GM23338 (cell line): Measurements from ENCODE around the gene NYAP1. TPM values are rescaled to one million over a fixed set of nuclear protein-coding genes. Genes with fewer than 3 reads are reported as not detected.

ENCODE experiments used
- ATAC-seq: fragments of 200-7000 bp; cut with Tn5 transposase; 3 replicates; pipeline ENCODE4 v1.9.1; 2020
- DNase-seq: peaks from one replicate; pipeline ENCODE4 v3.0.0-alpha.2; 2015; ENCODE audit warnings: low spot score
- H2AFZ ChIP-seq: fragments of 200-600 bp; sonication (generic); 2 replicates; pipeline ENCODE4 v1.8.0; 2016; ENCODE audit warnings: antibody characterized with exemption, mild to moderate bottlenecking, moderate library complexity
- H3F3A ChIP-seq: fragments of 200-600 bp; sonication (generic); replicated peaks from 2 replicates; pipeline ENCODE4 v1.8.0; 2017; ENCODE audit warnings: antibody characterized with exemption, mixed run types, low read depth
- H3K27ac ChIP-seq: fragments of 200-600 bp; sonication (generic); 2 replicates; pipeline ENCODE4 v1.6.1; 2016; ENCODE audit warnings: low read depth
- H3K27me3 ChIP-seq: fragments of 200-600 bp; sonication (generic); 2 replicates; pipeline ENCODE4 v1.8.0; 2016; ENCODE audit warnings: mild to moderate bottlenecking, mixed run types, moderate library complexity; ENCODE audit not compliant: insufficient read depth
- H3K36me3 ChIP-seq: fragments of 200-600 bp; sonication (generic); 2 replicates; pipeline ENCODE4 v1.8.0; 2016; ENCODE audit warnings: mild to moderate bottlenecking; ENCODE audit not compliant: insufficient read depth
- H3K4me1 ChIP-seq: fragments of 200-600 bp; sonication (generic); 2 replicates; pipeline ENCODE4 v1.8.0; 2016; ENCODE audit warnings: mild to moderate bottlenecking, moderate library complexity; ENCODE audit not compliant: insufficient read depth
- H3K4me2 ChIP-seq: fragments of 200-600 bp; sonication (generic); 2 replicates; pipeline ENCODE4 v1.7.1; 2017; ENCODE audit warnings: mixed run types
- H3K4me3 ChIP-seq: fragments of 200-600 bp; sonication (generic); 2 replicates; pipeline ENCODE4 v1.6.1; 2016; ENCODE audit warnings: mixed run types
- H3K79me2 ChIP-seq: fragments of 200-600 bp; sonication (generic); replicated peaks from 2 replicates; pipeline ENCODE4 v1.8.0; 2017; ENCODE audit warnings: mild to moderate bottlenecking; ENCODE audit not compliant: insufficient read depth
- H3K9me2 ChIP-seq: fragments of 200-600 bp; sonication (generic); 2 replicates; pipeline ENCODE4 v1.8.0; 2017; ENCODE audit not compliant: insufficient read depth
- H4K20me1 ChIP-seq: fragments of 200-600 bp; sonication (generic); replicated peaks from 2 replicates; pipeline ENCODE4 v1.8.0; 2017; ENCODE audit warnings: mild to moderate bottlenecking; ENCODE audit not compliant: insufficient read depth
- H3K27ac Mint-ChIP-seq: 2 replicates; pipeline ENCODE4 v1.8.0; 2020; ENCODE audit warnings: inconsistent platforms, mild to moderate bottlenecking, moderate library complexity, mixed read lengths
- H3K27me3 Mint-ChIP-seq: 3 replicates; pipeline ENCODE4 v1.8.0; 2022; ENCODE audit warnings: low read depth, mild to moderate bottlenecking, moderate library complexity, mixed read lengths, inconsistent platforms; ENCODE audit not compliant: insufficient read depth, poor library complexity
- H3K36me3 Mint-ChIP-seq: 3 replicates; pipeline ENCODE4 v1.8.0; 2021; ENCODE audit warnings: low read depth, mild to moderate bottlenecking, inconsistent platforms, moderate library complexity, mixed read lengths
- H3K4me1 Mint-ChIP-seq: 3 replicates; pipeline ENCODE4 v1.8.0; 2020; ENCODE audit warnings: mild to moderate bottlenecking, inconsistent platforms, mixed read lengths
- H3K4me3 Mint-ChIP-seq: 3 replicates; pipeline ENCODE4 v1.8.0; 2021; ENCODE audit warnings: moderate library complexity, mild to moderate bottlenecking, inconsistent platforms, mixed read lengths
- H3K9me3 Mint-ChIP-seq: 3 replicates; pipeline ENCODE4 v1.8.0; 2020; ENCODE audit warnings: moderate library complexity, mild to moderate bottlenecking, inconsistent platforms, mixed read lengths
- CREB1 ChIP-seq: fragments of 250-450 bp; sonication (Bioruptor Pico); IDR thresholded peaks from 2 replicates; pipeline ENCODE4 v1.5.0; 2020; ENCODE audit warnings: low read depth, mild to moderate bottlenecking, moderate library complexity
- ETS1 ChIP-seq: IDR thresholded peaks from 2 replicates; pipeline ENCODE4 v1.6.1; 2016; ENCODE audit warnings: antibody characterized with exemption
- EZH2 ChIP-seq: fragments of 200-600 bp; sonication (generic); IDR thresholded peaks from one replicate; pipeline ENCODE4 v1.8.0; 2017; ENCODE audit warnings: antibody characterized with exemption, mild to moderate bottlenecking, low read depth; ENCODE audit not compliant: unreplicated experiment
- JUNB ChIP-seq: IDR thresholded peaks from one replicate; pipeline ENCODE4 v1.6.1; 2016; ENCODE audit warnings: antibody characterized with exemption; ENCODE audit not compliant: unreplicated experiment
- NANOG ChIP-seq: IDR thresholded peaks from 2 replicates; pipeline ENCODE4 v1.6.1; 2016; ENCODE audit warnings: antibody characterized with exemption, borderline replicate concordance
- POLR2AphosphoS5 ChIP-seq: IDR thresholded peaks from 2 replicates; pipeline ENCODE4 v1.6.1; 2016; ENCODE audit warnings: antibody characterized with exemption, low read depth
- STAT1 ChIP-seq: IDR thresholded peaks from one replicate; pipeline ENCODE4 v1.6.1; 2016; ENCODE audit warnings: antibody characterized with exemption; ENCODE audit not compliant: unreplicated experiment
- ZNF114 ChIP-seq: fragments of 250-450 bp; sonication (Bioruptor Pico); IDR thresholded peaks from 2 replicates; pipeline ENCODE4 v1.5.0; 2020; ENCODE audit warnings: mild to moderate bottlenecking, moderate library complexity
- ZNF331 ChIP-seq: fragments of 250-450 bp; sonication (Bioruptor Pico); IDR thresholded peaks from 2 replicates; pipeline ENCODE4 v1.5.0; 2020; ENCODE audit warnings: low read depth, mild to moderate bottlenecking, moderate library complexity
- ZNF462 ChIP-seq: fragments of 250-450 bp; sonication (Bioruptor Pico); IDR thresholded peaks from 2 replicates; pipeline ENCODE4 v1.5.0; 2020; ENCODE audit warnings: mild to moderate bottlenecking, moderate library complexity
- polyA plus RNA-seq: library from polyadenylated mRNA; unstranded; fragments of >200 nt; fragmentation: Nextera tagmentation; extraction: Ambion mirVana; gene quantifications from 2 replicates; pipeline ENCODE4 v1.2.1, GENCODE V29; 2016
- total RNA-seq: library from RNA; depleted of rRNA; stranded (reverse); fragments of >200 nt; shearing (Covaris generic); gene quantifications from 2 replicates; pipeline ENCODE4 v1.2.3, GENCODE V29; 2014

The NYAP1 gene
- total and polyA plus RNA-seq, 2 experiments from 2014 or later, result 0.19 to 4.9 TPM

GRCh38 chr7:100486753-100487446 lies 3.2 kb downstream of the NYAP1 start:
- no peak for TF ChIP-seq JUNB
- Histone ChIP-seq H3K4me3 (no peak overlapping the region), H3K79me2 (no peaks in the 10 kb centered on the region), H3K27ac (no peak overlapping the region), H3K36me3 (no peaks in the 10 kb centered on the region), H3F3A (peaks cover 2% of the 10 kb centered on the region; the same call in 1 of the 2 replicates), H3K4me1 (peaks cover 22% of the 10 kb centered on the region), H3K4me2 (0 out of 2 replicates have a peak overlapping the region, but pooled peaks have one; percentile 62), H4K20me1 (no peaks in the 10 kb centered on the region), H3K9me2 (no peaks in the 10 kb centered on the region), H3K27me3 (no peaks in the 10 kb centered on the region), H2AFZ (no peak overlapping the region)
- peaks cover 21% of the 10 kb centered on the region for H3K27me3 Mint-ChIP-seq
- H3K36me3 Mint-ChIP-seq, result no peaks in the 10 kb centered on the region; the same call in 2 of the 3 replicates
- no peak overlapping the region for H3K27ac Mint-ChIP-seq
- peaks cover 37% of the 10 kb centered on the region for H3K4me1 Mint-ChIP-seq
- H3K4me3 Mint-ChIP-seq, result no peak overlapping the region
- peak; percentile 4 for ATAC-seq
- DNase-seq, result peak; percentile 88
- no peaks in the 10 kb centered on the region; the same call in 2 of the 3 replicates for H3K9me3 Mint-ChIP-seq

GRCh38 chr7:100488333-100489095 lies 4.8 kb downstream of the NYAP1 start:
- Histone ChIP-seq H3K79me2 (no peaks in the 10 kb centered on the region), H3K4me1 (peaks cover 19% of the 10 kb centered on the region), H3K36me3 (no peaks in the 10 kb centered on the region), H3K27me3 (peaks cover 10% of the 10 kb centered on the region), H3K4me2 (no peak overlapping the region), H3K4me3 (no peak overlapping the region), H3K27ac (no peak overlapping the region), H4K20me1 (no peaks in the 10 kb centered on the region), H3F3A (0 out of 2 replicates have a peak, but pooled peaks cover 3% of the 10 kb centered on the region), H3K9me2 (no peaks in the 10 kb centered on the region), H2AFZ (no peak overlapping the region)
- H3K4me1 Mint-ChIP-seq, result peaks cover 32% of the 10 kb centered on the region
- H3K36me3 Mint-ChIP-seq, result no peaks in the 10 kb centered on the region; the same call in 2 of the 3 replicates
- H3K4me3 Mint-ChIP-seq, result no peak overlapping the region
- TF ChIP-seq ZNF462 (CRISPR knock-in tag), result no peak
- no peak for TF ChIP-seq EZH2
- TF ChIP-seq NANOG, result no peak
- no peak for TF ChIP-seq ETS1
- no peak for TF ChIP-seq ZNF114 (CRISPR knock-in tag)
- no peak for TF ChIP-seq ZNF331 (CRISPR knock-in tag)
- no peak for TF ChIP-seq POLR2AphosphoS5
- no peak for TF ChIP-seq STAT1
- TF ChIP-seq CREB1, result no peak
- H3K27ac Mint-ChIP-seq, result no peak overlapping the region
- peaks cover 29% of the 10 kb centered on the region for H3K27me3 Mint-ChIP-seq
- ATAC-seq (no peak), DNase-seq (no peak)
- H3K9me3 Mint-ChIP-seq, result no peaks in the 10 kb centered on the region
